Hypothalamus (tissue), 51 donors: ENCODE data around the gene TMOD4.

Experiments
- DNase-seq, 51 donors: peaks; one replicate each; lab custom pipeline; 2025; lab: John Stamatoyannopoulos, UW

The TMOD4 gene

DNA sequence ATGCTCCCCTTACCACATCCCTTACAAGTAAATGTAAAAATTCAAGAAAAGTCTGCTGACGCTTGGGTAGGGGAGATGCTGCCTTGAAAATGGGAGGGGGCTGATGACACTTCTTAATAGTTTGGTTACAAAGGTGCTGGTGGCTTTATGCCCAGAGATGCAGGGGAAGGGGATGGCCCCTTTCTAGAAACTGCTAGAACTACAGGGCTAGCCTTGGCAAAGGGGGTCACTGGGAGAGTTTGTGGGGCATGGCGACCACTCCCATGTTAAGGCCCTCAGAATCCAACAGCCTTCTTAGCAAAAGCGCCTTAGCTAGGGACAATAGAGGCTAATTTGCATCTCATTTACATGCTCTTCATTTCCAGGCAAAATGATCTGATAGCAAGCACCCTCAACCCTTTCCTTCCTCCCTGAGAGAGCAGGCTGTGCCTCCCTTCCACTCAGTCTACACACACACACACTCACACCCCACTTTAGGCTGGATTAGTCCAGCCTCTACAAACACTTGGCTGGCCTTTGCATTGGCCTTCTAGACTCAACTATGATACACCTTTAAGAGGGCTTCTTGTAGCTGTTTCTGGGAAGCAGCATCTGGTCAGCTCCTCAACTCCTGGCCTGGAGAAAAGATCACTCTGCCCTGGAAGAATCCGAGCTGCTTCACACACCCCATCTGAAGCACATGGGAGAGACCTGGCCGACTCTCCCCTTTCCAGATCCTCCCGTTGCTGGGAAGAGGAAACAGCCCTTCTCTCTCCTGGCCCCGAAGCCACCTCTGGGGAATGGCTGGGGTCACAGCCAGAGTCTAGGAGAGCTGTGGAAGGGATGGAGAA lies 31.1 kb downstream of the TMOD4 start:
- no peak for DNase-seq

DNA sequence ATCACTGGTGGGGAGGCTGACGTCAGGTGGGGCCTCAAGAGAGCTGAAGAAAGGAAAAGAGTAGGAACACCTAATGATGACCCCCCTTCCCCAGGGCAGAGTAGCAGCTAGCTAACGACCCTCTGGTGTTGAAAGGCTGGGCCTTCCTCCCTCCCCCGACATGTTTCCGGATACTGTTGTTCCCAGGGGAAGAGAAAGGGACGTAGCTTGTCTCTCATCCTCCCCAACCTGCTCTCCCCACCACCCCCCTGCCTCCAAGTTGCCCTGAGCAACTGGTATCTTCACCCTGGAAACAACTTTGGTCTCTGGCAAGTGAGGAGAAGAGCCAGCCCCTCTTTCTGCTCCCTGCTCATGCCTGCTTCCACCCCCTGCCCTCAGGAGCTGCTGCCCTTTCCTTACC lies 31.8 kb downstream of the TMOD4 start:
- DNase-seq = no peak

DNA sequence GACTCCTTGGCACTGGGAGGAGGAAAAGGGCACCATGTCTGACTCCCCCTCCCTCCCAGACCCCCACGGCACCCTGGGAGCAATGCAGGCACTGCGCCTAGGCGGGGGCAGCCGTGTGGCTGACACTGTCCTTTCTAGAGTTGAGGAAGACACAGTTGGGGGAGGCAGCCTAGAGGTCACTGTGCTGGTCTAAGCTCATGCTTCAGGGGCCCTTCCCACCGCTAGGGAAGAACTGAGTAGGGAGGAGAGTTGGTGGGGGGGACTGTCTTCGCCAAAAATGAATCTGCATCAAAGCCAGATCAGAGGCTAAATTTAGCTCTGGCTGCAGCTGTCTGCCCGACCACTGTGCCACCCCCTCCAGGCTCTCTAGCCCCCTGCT lies 32.7 kb downstream of the TMOD4 start:
- DNase-seq = no peak

DNA sequence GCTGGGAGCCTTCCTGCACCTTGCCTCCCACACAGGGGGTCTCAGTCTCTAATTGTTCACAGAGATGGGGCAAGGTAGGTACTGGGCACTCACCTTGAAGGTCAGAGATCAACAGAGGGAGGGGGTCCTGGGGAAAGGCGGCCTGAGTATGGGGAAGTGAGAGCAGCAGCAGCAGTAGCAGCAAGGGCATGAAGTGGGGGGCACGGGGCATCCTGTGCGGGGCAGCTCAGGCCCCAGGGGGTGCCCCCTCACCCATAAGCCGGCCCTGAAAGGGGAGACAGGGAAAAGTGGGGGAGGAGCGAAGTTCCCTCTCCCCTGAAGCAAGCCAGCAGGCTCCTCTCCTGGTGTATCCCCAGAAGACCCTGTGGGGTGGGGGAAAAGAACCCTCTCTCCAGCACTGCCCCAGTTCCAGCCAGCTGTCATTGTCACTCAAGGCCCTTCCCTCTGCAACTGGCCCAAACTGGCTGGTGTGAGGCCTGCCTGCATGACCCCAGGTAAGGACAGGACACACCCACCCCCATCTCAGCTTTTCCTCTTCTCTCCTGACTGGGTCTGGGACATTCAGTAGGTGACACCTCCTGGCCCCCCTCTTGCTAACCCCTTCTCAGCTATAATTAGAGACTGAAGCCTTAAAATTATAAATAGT lies 33.2 kb downstream of the TMOD4 start:
- DNase-seq = no peak

DNA sequence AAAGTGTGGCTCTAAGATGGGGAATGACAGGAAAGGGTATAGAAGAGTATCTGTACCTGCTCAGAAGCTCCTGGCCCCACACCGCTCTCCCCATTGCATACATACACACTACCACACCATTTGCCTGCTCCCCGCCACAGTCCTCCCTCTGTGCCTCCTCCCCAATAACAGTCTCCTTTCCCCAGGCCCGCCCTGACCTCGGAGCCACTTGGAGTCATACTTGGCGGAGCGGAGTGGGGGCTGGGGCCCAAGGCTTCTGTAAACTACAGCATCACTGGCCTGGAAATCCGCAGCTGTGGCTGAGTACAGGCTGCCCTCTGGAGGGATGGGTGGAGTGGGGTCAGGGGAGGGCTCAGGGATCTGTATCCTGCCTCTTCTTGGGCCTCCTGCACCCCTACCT lies 38.0 kb downstream of the TMOD4 start:
- DNase-seq = no peak

DNA sequence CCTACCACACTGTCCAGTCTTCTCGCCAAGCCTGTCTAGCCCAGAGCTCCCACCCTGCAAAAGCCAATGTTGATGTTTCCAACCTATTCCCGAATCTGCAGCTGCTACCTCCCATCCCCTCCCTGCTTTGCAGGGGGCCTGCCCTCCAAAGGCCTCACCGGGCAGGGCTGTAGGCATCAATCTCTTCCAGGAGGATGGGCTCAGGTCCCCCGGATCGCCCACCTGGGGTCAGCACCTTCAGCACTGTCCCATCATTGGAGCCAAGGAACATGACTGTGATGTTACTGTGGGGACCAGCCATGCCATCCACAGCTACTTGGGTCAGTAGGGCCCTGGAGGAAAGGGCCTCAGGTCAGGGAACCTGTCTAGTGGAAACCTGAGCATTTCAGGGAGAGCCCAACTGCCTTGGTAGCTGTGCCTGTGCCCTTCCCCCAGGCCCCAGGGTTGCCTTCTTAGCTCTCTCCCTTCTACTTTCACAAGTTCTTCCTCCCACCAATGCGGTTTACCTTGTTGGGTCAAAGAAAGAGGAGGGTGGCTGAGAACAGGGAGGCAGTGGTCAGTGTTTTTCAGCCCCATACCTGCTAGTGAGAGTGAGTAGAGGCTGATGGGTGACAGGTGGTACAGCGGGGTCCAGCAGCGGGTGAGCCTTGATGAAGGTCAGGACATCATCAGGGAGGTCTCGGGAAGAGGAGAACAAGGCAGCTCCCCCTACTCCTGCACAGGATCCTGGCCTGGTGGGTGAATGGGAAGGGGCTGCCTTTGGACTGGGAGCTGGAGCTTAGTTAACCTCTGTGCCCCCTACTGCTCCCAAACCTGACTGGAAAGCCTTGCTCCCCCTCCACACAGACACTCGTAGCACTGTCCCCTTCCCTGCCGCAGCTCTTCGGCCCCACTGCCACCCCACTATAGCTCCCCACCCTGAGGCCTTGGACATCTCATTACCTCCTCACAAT lies 40.1 kb downstream of the TMOD4 start:
- no peak for DNase-seq

DNA sequence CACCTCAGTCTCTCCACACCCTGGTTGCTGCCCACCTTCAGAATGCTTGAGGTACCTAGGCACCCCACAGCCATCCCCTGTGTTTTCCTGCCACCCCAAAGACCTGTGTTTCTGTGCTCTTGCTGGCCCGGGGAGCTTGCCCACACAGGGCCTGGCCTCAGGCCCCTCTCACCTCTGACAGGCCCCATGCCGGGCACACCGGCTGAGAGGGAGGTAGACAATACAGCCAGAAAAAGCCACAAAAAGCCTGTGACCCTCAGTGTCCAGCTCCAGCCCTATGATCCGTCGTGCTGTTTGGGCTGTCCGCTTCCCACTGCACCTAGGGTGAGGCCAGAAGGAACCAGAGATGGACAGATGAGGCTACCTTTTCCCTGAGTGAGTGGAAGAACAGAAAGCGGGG lies 40.8 kb downstream of the TMOD4 start:
- no peak for DNase-seq

DNA sequence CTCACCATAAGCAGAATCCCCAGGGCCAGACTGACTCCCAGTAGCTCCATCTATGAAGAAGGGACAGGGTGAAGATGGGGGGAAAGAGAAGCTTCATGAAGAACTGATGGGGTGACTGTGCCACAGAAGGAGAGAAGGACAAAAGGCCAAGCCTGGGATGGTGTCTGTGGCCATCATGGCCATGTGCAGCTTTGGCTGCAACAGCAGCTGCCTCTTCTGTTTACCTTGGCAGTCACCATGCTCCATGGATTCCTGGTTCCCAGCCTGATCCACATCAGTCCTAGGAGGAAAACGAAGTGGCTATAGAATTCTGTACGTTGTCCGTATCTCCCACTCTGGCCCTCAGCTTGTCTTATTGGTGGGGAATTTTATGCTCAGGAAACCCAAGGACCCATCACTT lies 41.4 kb downstream of the TMOD4 start:
- no peak for DNase-seq

DNA sequence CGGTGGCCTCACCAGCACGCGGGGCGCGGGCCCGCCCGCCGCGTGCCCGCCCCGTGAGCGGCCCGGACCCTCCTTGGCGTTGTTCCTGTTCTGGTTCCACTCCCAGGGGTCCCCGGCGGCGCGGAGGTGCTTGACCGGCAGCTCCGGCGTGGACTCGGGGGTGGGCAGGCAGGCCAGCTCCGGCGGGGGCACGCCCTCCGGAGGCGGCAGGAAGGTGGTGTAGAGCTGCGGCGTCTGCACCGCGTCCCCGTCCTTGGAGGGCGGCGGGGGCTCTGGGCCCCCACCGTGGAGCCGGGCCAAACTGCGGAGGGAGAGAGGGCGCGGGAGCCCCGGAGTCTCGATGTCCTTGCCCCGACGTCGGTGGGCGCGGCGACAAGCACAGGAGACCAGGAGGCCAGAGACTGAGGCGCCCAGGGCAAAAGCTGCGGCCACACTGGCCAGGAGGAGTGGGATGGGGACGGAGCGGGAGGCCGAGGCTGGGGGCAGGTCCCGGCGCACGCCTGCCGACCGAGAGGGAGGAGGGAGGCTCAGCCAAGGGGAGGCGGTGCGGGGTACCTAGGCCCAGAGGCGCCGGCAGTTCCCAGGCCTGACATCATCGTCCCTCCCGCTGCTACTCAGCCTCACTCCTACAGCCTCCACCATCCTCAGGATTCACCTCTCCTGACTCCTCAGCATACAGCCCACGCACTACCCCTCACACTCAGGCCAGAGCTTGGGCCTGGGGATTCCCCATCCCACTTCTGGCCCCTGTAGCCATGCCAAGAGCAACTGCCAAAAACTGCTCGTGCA lies 42.6 kb downstream of the TMOD4 start:
- no peak for DNase-seq

DNA sequence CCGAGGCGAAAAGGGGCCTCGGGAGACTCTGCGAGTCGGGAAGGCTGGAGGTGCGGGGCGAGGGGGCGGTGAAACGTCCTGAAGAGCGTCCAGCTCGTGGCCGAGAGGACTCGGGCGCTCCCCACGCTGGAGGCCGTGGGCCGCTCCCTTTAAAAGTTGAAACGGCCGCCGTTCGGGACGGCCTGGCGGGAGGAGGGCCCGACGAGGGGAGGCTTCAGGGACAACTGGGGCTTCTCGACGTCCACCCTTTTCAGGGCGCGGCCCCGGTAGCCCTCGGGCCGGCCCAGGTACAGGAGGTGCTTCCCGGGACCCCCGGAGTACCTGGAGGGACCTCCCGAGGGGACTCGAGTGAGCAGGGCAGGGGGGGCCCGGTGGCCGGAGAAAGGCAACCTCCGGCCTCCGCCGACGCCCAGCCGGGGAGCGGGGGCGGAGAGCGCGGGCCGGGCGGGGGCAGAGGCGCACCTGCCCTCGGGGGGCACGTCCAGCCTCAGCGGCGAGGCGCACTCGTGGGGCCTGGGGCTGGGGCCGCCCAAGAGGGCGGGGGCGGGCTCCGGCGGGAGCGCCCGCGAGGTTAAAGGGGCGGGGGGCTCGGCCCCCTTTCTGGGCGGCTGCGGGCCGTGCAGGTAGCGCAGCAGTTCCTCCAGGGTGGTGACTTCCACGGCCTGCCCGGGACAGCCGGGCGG lies 43.3 kb downstream of the TMOD4 start:
- no peak for DNase-seq

DNA sequence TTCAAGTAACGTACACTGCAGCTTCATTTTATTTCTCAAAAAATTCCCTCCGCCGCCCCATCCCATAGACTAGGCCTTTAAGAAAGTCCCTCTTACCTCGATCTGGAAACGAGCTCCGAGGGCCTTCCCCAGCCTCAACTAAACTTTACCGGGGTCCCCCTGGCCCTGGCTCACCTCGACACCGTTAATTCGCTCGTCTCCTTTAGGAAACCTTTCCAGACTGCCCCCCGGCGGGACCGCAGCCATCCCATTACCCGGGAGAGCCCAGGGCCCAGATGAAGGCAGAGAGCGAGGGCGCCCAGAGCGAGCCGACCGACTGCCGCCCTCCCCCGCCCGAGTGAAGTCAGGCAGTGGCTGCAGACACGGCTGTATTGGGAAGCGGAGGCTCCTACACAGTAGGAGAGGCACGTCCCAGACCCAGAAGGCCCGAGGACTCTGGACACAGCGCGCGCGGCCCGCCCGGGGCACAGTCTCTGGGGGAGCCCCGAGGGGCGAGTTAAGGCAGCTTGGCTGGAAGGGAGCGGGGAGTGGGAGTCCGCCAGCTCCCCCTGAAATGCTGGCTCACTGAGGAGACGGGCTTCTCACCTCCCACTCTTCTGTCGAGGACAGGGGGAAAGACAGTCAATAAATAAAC lies 44.0 kb downstream of the TMOD4 start:
- peak in 6 of 51 donors; percentile 7 to 44 (median 18) for DNase-seq

DNA sequence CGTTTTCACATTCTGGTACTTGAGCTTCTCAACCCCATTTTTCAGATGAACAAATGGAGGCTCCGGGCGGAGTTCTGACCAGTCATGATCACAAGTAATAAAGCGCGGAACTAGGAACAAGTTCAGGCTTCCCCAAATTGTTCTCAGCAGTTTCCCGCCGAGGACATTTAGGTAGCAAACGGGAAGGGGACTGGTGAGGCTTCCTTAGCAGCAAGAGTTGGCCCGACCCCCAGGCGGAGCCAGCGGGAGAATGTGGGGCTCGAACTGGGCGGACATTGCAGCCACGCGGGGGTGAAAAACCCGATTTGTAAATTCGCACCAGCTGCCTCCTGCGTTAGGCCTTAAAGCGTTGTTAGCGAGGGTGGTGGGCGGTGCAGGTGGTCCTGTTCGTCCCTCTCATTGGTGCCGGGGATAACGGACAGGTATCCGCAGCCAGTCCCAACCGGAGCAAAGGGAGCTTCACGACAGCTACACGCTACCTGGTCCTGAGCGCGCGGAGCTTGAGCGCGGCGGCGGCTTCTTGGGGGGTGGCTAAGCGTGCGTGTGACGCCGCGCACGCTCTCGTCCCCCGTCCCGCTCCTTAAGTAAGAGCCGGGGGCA lies 44.7 kb downstream of the TMOD4 start:
- peak in 46 of 51 donors; percentile 6 to 86 (median 61) for DNase-seq

DNA sequence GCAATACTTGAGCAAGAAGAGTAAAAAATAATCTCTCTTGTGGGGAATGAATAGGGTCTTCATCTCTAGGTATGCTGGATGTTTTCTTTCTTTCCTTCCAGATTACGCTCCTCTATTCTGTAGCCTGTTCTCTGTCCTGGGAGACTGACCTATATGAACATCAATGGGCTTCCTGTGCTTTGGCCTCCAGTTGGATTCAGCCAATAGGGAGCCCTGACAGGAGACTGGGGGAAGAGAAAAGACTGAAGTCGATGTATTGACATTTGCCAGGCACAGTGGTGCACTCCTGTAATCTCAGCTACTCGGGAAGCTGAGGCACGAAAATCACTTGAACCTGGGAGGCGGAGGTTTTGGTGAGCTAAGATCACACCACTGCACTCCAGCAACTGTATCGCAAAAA lies 47.0 kb downstream of the TMOD4 start:
- DNase-seq = no peak

DNA sequence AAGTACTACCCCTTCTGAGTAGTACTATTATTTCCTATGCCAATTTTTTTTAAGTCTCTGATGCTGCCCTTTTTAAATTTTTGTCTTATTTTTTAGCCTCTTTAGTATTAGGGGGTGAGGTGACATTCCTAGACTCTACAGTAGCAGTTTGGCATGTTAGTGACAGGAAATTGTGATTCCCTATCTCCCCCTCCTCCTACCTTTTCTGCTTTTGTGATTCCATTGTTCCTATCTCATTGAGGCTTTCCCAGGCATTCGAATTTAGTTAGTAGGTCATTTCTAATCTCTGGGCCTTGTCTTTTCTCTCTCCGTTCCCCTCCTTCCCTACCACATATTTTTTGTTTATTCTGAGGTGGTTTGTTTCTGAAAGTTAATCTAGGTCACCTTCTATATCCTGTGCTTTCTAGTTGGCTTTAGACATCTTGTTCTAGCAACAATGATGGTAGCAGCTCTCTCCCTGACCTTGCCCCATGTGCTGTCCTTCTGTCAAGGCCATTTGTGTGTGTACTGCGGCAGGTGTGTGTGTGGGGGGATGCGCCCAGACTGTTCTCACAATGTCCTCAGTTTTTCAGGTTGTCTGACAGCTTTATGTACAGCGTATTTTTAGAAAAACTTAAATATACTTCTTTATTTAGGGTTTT lies 50.9 kb downstream of the TMOD4 start:
- no peak for DNase-seq
